ENCODE measurements around the gene SCN7A.
"Not testable (repeated sequence)": the region's sequence is repeated elsewhere in the genome, so short reads cannot be mapped to it uniquely, and the experiment has no call there.

Gene SCN7A

GRCh38 chr2:166499281-166499680 is 5.2 kb upstream of the SCN7A start:
- no peaks in the 10 kb centered on the region for H3K36me3 ChIP-seq (ENCODE audit: insufficient read depth, low read length)
- H3K79me2 ChIP-seq (ENCODE audit: control insufficient read depth, insufficient read depth, low read length, unreplicated experiment): no peaks in the 10 kb centered on the region
- H3K4me3 ChIP-seq (ENCODE audit: low read depth, low read length): no peak overlapping the region
- no peaks in the 10 kb centered on the region for H3K27me3 ChIP-seq (ENCODE audit: insufficient read depth, low read length)
- peaks cover 8% of the 10 kb centered on the region for H3K4me1 ChIP-seq (ENCODE audit: control insufficient read depth, insufficient read depth, low read length, unreplicated experiment)
- H2AFZ ChIP-seq (ENCODE audit: low read length, unreplicated experiment): no peak overlapping the region
- H3K27ac ChIP-seq (ENCODE audit: low read depth, low read length): no peak overlapping the region

- H3K4me1 ChIP-seq (ENCODE audit: control insufficient read depth, insufficient read depth, low read length, unreplicated experiment): no peaks in the 10 kb centered on the region
- H3K36me3 ChIP-seq (ENCODE audit: insufficient read depth, low read length): no peaks in the 10 kb centered on the region
- peaks cover 38% of the 10 kb centered on the region for H3K27me3 ChIP-seq (ENCODE audit: insufficient read depth, low read length)
- no peak overlapping the region for H3K27ac ChIP-seq (ENCODE audit: low read depth, low read length)
- H2AFZ ChIP-seq (ENCODE audit: low read length, unreplicated experiment): no peak overlapping the region
- no peak overlapping the region for H3K4me3 ChIP-seq (ENCODE audit: low read depth, low read length)
- H3K79me2 ChIP-seq (ENCODE audit: control insufficient read depth, insufficient read depth, low read length, unreplicated experiment): no peaks in the 10 kb centered on the region
These were observed 2.6 kb downstream of the SCN7A start for GRCh38 chr2:166491461-166491860.

DNA sequence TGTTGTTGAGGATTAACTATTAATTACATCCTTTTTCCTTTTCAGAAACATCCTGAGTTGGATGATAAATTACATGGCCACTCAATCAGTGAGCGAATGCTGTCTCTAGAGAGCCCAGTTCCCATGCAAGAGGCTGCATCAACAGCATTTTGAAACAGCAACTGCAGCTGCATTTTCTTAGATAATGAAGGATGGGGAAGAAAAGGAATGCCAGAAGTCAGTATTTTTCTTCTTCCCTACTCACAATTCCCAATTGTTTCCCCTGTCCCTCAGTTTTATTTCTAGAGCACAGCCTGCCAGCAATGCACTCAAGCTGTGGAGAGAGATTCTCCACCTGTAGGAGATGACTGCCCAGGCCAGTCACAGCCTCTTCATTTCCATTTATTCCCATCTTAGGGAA is 6.9 kb downstream of the SCN7A start:
- H3K27ac ChIP-seq (ENCODE audit: low read depth, low read length): no peak overlapping the region
- H3K4me1 ChIP-seq (ENCODE audit: control insufficient read depth, insufficient read depth, low read length, unreplicated experiment): no peaks in the 10 kb centered on the region
- H3K27me3 ChIP-seq (ENCODE audit: insufficient read depth, low read length): peaks cover 39% of the 10 kb centered on the region
- H2AFZ ChIP-seq (ENCODE audit: low read length, unreplicated experiment): no peak overlapping the region
- H3K4me3 ChIP-seq (ENCODE audit: low read depth, low read length): no peak overlapping the region
- H3K36me3 ChIP-seq (ENCODE audit: insufficient read depth, low read length): no peaks in the 10 kb centered on the region
- no peaks in the 10 kb centered on the region for H3K79me2 ChIP-seq (ENCODE audit: control insufficient read depth, insufficient read depth, low read length, unreplicated experiment)

DNA sequence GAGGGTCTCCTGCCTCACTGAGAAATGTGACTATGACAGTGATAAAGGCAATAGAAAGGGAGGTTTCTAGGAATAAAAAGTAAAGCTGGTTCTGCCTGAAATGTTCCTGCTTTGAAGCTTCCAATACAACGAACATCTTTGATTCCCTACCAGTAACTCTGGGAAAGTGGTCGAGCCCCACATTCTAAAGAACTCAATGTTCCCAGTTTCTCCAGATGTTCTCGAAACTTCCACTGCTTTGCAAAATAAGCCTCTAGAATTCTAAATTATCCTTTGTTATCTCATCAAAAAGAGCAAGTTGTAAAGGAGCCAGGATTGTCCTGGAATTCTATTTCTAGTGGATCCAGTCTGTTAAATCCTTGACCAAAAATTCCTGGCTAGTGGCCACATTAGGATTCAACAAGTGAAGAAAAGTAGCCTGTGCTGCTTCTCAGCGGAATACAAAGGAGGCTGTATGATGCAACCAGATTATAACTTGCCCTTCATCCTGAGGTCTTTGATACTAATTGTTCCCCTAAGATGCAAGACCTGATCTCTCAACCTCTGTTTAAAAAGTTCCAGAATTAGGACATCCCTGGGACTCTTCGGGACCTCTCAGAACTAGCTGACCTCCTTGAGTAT is 8.4 kb downstream of the SCN7A start:
- Histone ChIP-seq H2AFZ (ENCODE audit: low read length, unreplicated experiment) (no peak overlapping the region), H3K79me2 (ENCODE audit: control insufficient read depth, insufficient read depth, low read length, unreplicated experiment) (no peaks in the 10 kb centered on the region), H3K4me3 (ENCODE audit: low read depth, low read length) (no peak overlapping the region), H3K4me1 (ENCODE audit: control insufficient read depth, insufficient read depth, low read length, unreplicated experiment) (no peaks in the 10 kb centered on the region), H3K36me3 (ENCODE audit: insufficient read depth, low read length) (no peaks in the 10 kb centered on the region), H3K27ac (ENCODE audit: low read depth, low read length) (no peak overlapping the region), H3K27me3 (ENCODE audit: insufficient read depth, low read length) (peaks cover 35% of the 10 kb centered on the region)

DNA sequence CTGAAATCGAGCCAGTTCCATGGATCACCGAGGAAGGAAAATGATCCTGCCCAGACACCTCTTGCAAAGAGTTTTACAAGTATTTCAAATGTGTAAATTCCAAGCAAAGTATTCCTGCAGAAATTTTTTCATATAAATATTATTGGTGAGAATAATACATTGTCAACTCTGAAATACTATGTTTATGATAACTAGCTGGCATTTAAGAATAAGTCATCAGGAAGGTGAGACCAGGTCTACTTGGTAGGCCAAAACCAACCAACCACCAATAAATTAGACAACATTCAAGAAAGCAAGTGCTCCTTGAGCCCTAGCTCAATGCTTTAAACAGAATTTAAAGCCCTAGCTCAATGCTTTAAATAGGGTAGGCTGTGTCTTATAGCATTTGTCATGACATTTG is 21.7 kb downstream of the SCN7A start:
- H3K4me1 ChIP-seq (ENCODE audit: control insufficient read depth, insufficient read depth, low read length, unreplicated experiment): no peaks in the 10 kb centered on the region
- H3K27me3 ChIP-seq (ENCODE audit: insufficient read depth, low read length): no peaks in the 10 kb centered on the region
- H3K4me3 ChIP-seq (ENCODE audit: low read depth, low read length): no peak overlapping the region
- H3K27ac ChIP-seq (ENCODE audit: low read depth, low read length): no peak overlapping the region
- no peak overlapping the region for H2AFZ ChIP-seq (ENCODE audit: low read length, unreplicated experiment)
- no peaks in the 10 kb centered on the region for H3K36me3 ChIP-seq (ENCODE audit: insufficient read depth, low read length)
- no peaks in the 10 kb centered on the region for H3K79me2 ChIP-seq (ENCODE audit: control insufficient read depth, insufficient read depth, low read length, unreplicated experiment)

GRCh38 chr2:166468124-166469024 is 25.7 kb downstream of the SCN7A start:
- Histone ChIP-seq H3K27me3 (ENCODE audit: insufficient read depth, low read length) (no peaks in the 10 kb centered on the region), H3K27ac (ENCODE audit: low read depth, low read length) (no peak overlapping the region), H3K79me2 (ENCODE audit: control insufficient read depth, insufficient read depth, low read length, unreplicated experiment) (no peaks in the 10 kb centered on the region), H3K4me3 (ENCODE audit: low read depth, low read length) (no peak overlapping the region), H3K36me3 (ENCODE audit: insufficient read depth, low read length) (no peaks in the 10 kb centered on the region), H3K4me1 (ENCODE audit: control insufficient read depth, insufficient read depth, low read length, unreplicated experiment) (no peaks in the 10 kb centered on the region), H2AFZ (ENCODE audit: low read length, unreplicated experiment) (no peak overlapping the region)

GRCh38 chr2:166464187-166464586 is 29.9 kb downstream of the SCN7A start:
- no peak overlapping the region for H2AFZ ChIP-seq (ENCODE audit: low read length, unreplicated experiment)
- no peak overlapping the region for H3K4me3 ChIP-seq (ENCODE audit: low read depth, low read length)
- H3K27ac ChIP-seq (ENCODE audit: low read depth, low read length): no peak overlapping the region
- no peaks in the 10 kb centered on the region for H3K4me1 ChIP-seq (ENCODE audit: control insufficient read depth, insufficient read depth, low read length, unreplicated experiment)
- H3K27me3 ChIP-seq (ENCODE audit: insufficient read depth, low read length): no peaks in the 10 kb centered on the region
- H3K79me2 ChIP-seq (ENCODE audit: control insufficient read depth, insufficient read depth, low read length, unreplicated experiment): no peaks in the 10 kb centered on the region
- no peaks in the 10 kb centered on the region for H3K36me3 ChIP-seq (ENCODE audit: insufficient read depth, low read length)

DNA sequence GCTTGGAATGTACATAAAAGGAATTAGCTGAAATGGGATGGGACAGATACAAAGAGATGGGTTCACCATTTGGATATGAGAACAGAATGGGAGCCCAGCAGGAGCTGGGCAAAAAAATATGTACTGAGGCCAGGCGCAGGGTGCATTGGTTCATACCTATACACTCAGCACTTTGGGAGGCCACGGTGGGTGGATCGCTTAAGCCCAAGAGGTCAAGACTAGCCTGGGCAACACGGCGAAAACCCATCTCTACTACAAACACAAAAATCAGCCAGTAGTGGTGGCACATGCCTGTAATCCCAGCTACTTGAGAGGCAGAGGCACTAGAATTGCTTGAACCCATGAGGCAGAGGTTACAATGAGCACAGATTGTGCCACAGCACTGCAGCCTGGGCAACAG is 30.4 kb downstream of the SCN7A start:
- Histone ChIP-seq H3K27ac (ENCODE audit: low read depth, low read length) (no peak overlapping the region), H3K79me2 (ENCODE audit: control insufficient read depth, insufficient read depth, low read length, unreplicated experiment) (no peaks in the 10 kb centered on the region), H3K4me1 (ENCODE audit: control insufficient read depth, insufficient read depth, low read length, unreplicated experiment) (no peaks in the 10 kb centered on the region), H3K36me3 (ENCODE audit: insufficient read depth, low read length) (no peaks in the 10 kb centered on the region), H3K27me3 (ENCODE audit: insufficient read depth, low read length) (no peaks in the 10 kb centered on the region), H2AFZ (ENCODE audit: low read length, unreplicated experiment) (no peak overlapping the region), H3K4me3 (ENCODE audit: low read depth, low read length) (no peak overlapping the region)

DNA sequence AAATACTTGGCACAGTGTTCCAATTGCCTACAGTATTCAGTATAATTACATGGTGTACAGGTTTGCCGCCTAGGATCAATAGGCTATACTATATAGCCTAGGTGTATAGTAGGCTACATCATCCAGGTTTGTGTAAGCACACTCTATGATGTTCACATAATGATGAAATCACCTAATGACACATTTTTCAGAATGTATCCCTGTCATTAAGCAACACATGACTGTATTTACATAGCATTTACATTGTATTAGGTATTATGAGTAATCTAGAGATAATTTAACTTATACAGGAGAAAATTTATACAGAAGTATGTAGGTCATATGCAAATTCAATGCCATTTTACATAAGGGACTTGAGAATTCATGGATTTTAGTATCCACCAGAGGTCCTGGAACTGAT is 35.4 kb downstream of the SCN7A start:
- Histone ChIP-seq H3K4me1 (ENCODE audit: control insufficient read depth, insufficient read depth, low read length, unreplicated experiment) (no peaks in the 10 kb centered on the region), H3K36me3 (ENCODE audit: insufficient read depth, low read length) (no peaks in the 10 kb centered on the region), H2AFZ (ENCODE audit: low read length, unreplicated experiment) (no peak overlapping the region), H3K27ac (ENCODE audit: low read depth, low read length) (no peak overlapping the region), H3K27me3 (ENCODE audit: insufficient read depth, low read length) (no peaks in the 10 kb centered on the region), H3K79me2 (ENCODE audit: control insufficient read depth, insufficient read depth, low read length, unreplicated experiment) (no peaks in the 10 kb centered on the region), H3K4me3 (ENCODE audit: low read depth, low read length) (no peak overlapping the region)

- not testable (repeated sequence) for H2AFZ ChIP-seq (ENCODE audit: low read length, unreplicated experiment); H3K4me1 ChIP-seq (ENCODE audit: control insufficient read depth, insufficient read depth, low read length, unreplicated experiment)
These were observed 38.2 kb downstream of the SCN7A start for GRCh38 chr2:166455823-166456222.

DNA sequence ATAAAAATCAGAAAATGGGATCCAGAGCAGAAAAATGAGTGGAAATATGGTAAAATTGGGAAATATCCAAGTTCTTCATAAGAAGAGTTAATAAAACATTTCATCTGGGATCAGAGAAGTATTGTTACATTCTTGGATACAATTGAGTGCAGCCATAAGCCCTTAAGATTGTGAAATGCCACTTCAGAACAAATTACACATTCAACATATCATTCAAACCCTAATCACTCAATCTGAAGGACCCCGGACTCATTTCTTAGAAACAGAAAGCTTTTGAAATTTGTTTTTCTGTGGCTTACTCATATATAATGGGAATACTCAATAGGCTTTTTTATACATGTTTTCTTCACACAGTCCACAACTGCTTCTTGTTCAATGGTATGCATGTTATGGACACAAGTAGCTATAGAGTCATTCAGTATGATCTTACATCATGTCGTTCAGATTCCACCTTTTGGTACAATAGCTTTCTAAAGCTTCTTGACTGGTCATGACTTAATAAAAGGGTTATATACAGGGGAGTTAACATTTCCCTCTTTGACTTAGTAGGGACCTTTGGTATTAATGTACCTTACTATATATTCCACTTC is 39.9 kb downstream of the SCN7A start:
- no peaks in the 10 kb centered on the region for H3K79me2 ChIP-seq (ENCODE audit: control insufficient read depth, insufficient read depth, low read length, unreplicated experiment)
- no peaks in the 10 kb centered on the region for H3K36me3 ChIP-seq (ENCODE audit: insufficient read depth, low read length)
- H3K4me3 ChIP-seq (ENCODE audit: low read depth, low read length): no peak overlapping the region
- H3K4me1 ChIP-seq (ENCODE audit: control insufficient read depth, insufficient read depth, low read length, unreplicated experiment): no peaks in the 10 kb centered on the region
- no peak overlapping the region for H3K27ac ChIP-seq (ENCODE audit: low read depth, low read length)
- no peaks in the 10 kb centered on the region for H3K27me3 ChIP-seq (ENCODE audit: insufficient read depth, low read length)
- H2AFZ ChIP-seq (ENCODE audit: low read length, unreplicated experiment): no peak overlapping the region

More at GRCh38 chr2:166455823-166456222, 38.2 kb downstream of the SCN7A start:
- not testable (repeated sequence) for H3K79me2 ChIP-seq (ENCODE audit: control insufficient read depth, insufficient read depth, low read length, unreplicated experiment); H3K4me3 ChIP-seq (ENCODE audit: low read depth, low read length); H3K36me3 ChIP-seq (ENCODE audit: insufficient read depth, low read length); H3K27me3 ChIP-seq (ENCODE audit: insufficient read depth, low read length); H3K27ac ChIP-seq (ENCODE audit: low read depth, low read length)

All from ACC112 (cell line).